A549 (cell line): ENCODE results near the gene LHFPL2. TPM values are rescaled to one million over a fixed set of nuclear protein-coding genes. Genes with fewer than 3 reads are reported as not detected.

Experiments used
- ATAC-seq, 2 experiments: fragments of 200-7000 bp in 1 of 2; fragments of >200 bp in 1 of 2; cut with Nextera tagmentation in 1 of 2; cut with Tn5 transposase in 1 of 2; 3 replicates each; pipeline versions ENCODE4 v1.8.0 to v1.9.1; 2018 to 2020; ENCODE audit warnings: mild to moderate bottlenecking in 1 of 2, moderate library complexity in 1 of 2
- CTCF ChIA-PET: fragments of 300-600 bp; sonication (Branson Sonifier 250); formaldehyde crosslinking; extraction: SDS; loops from one replicate; lab custom pipeline; 2021; ENCODE audit warnings: antibody characterized with exemption, inconsistent platforms; lab: Yijun Ruan, JAX
- POLR2A ChIA-PET: fragments of 350-600 bp; formaldehyde crosslinking; extraction: SDS; loops from one replicate; lab custom pipeline; 2021; ENCODE audit warnings: antibody characterized with exemption, inconsistent platforms; lab: Yijun Ruan, JAX
- DNase-seq, 2 experiments: peaks; one replicate each; pipeline versions ENCODE4 v3.0.0 to v3.0.0-alpha.2; 2011 to 2016; ENCODE audit warnings: low read depth in 1 of 2, low spot score in 1 of 2
- FAIRE-seq: peaks from 2 replicates; lab custom pipeline; 2011; peaks lifted over from hg19 to GRCh38; lab: Jason Lieb, UNC
- H3K27ac ChIP-seq, 2 experiments: fragments of >200 bp; sonication (Bioruptor Twin); formaldehyde crosslinking; 3 replicates each; pipeline ENCODE4 v1.5.1; 2016 to 2017
- H3K4me1 ChIP-seq: fragments of >200 bp; sonication (Bioruptor Twin); formaldehyde crosslinking; 3 replicates; pipeline ENCODE4 v1.6.1; 2016
- H3K4me2 ChIP-seq: fragments of >200 bp; sonication (Bioruptor Twin); formaldehyde crosslinking; 3 replicates; pipeline ENCODE4 v1.6.1; 2016
- H3K4me3 ChIP-seq: fragments of >200 bp; sonication (Bioruptor Twin); formaldehyde crosslinking; 3 replicates; pipeline ENCODE4 v1.5.1; 2016
- H3K9me3 ChIP-seq: fragments of >200 bp; sonication (Bioruptor Twin); formaldehyde crosslinking; 3 replicates; pipeline ENCODE4 v1.6.1; 2016
- BHLHE40 ChIP-seq: IDR thresholded peaks from 2 replicates; pipeline ENCODE4 v1.6.1; 2012; ENCODE audit warnings: low read depth, low read length, inconsistent platforms
- EHF ChIP-seq: fragments of 250-450 bp; sonication (Bioruptor Pico); IDR thresholded peaks from 2 replicates; pipeline ENCODE4 v1.5.0; 2020; ENCODE audit warnings: mild to moderate bottlenecking
- EHMT2 ChIP-seq: fragments of 200-600 bp; sonication (generic); IDR thresholded peaks from 2 replicates; pipeline ENCODE4 v1.6.1; 2016; ENCODE audit warnings: antibody characterized with exemption, low read depth, mild to moderate bottlenecking, moderate library complexity
- ELK1 ChIP-seq: fragments of 150-350 bp; IDR thresholded peaks from 2 replicates; pipeline ENCODE4 v1.6.1; 2014; ENCODE audit warnings: low read depth, mild to moderate bottlenecking, low read length
- FOSL2 ChIP-seq, 2 experiments: fragments of 450-650 bp in 1 of 2; fragments of >200 bp in 1 of 2; sonication (Bioruptor Twin) in 1 of 2; formaldehyde crosslinking; IDR thresholded peaks; 2 replicates each; pipeline versions ENCODE4 v1.5.0 to v1.6.1; 2016 to 2020; ENCODE audit warnings: mild to moderate bottlenecking in 1 of 2, moderate library complexity in 1 of 2
- FOXS1 ChIP-seq: fragments of 250-450 bp; sonication (Bioruptor Pico); IDR thresholded peaks from 2 replicates; pipeline ENCODE4 v1.5.0; 2020; ENCODE audit warnings: mild to moderate bottlenecking, moderate library complexity
- JUN ChIP-seq, 2 experiments: fragments of >200 bp; sonication (Bioruptor Twin); formaldehyde crosslinking; IDR thresholded peaks; 2 replicates in 1 of 2; 3 replicates in 1 of 2; pipeline ENCODE4 v1.6.1; 2016 to 2017
- MAFK ChIP-seq: fragments of 450-650 bp; IDR thresholded peaks from 2 replicates; pipeline ENCODE4 v1.6.1; 2014; ENCODE audit not compliant: partially characterized antibody
- MAZ ChIP-seq: fragments of 150-350 bp; IDR thresholded peaks from 2 replicates; pipeline ENCODE4 v1.6.1; 2014; ENCODE audit warnings: antibody characterized with exemption, low read depth, low read length, borderline replicate concordance
- NR3C1 ChIP-seq: fragments of >200 bp; sonication (Bioruptor Twin); formaldehyde crosslinking; IDR thresholded peaks from 3 replicates; pipeline ENCODE4 v1.6.1; 2017
- POLR2AphosphoS2 ChIP-seq: conservative IDR thresholded peaks from 2 replicates; pipeline ENCODE4 v1.6.1; 2012; ENCODE audit warnings: low read length, improper control_type of control experiment, inconsistent platforms
- RNF2 ChIP-seq: fragments of 200-600 bp; sonication (generic); IDR thresholded peaks from 2 replicates; pipeline ENCODE4 v1.6.1; 2016; ENCODE audit warnings: low read depth, mild to moderate bottlenecking, antibody characterized with exemption, moderate library complexity, borderline replicate concordance
- TFCP2L1 ChIP-seq: fragments of 250-450 bp; sonication (Bioruptor Pico); IDR thresholded peaks from 2 replicates; pipeline ENCODE4 v1.5.0; 2021; ENCODE audit warnings: mild to moderate bottlenecking
- USF2 ChIP-seq: fragments of 450-650 bp; IDR thresholded peaks from 2 replicates; pipeline ENCODE4 v1.6.1; 2014; ENCODE audit warnings: antibody characterized with exemption
- ZNF302 ChIP-seq: fragments of 250-450 bp; sonication (Bioruptor Pico); IDR thresholded peaks from 2 replicates; pipeline ENCODE4 v1.9.0; 2021; ENCODE audit warnings: inconsistent platforms, mild to moderate bottlenecking, moderate library complexity
- WGBS: methylation state at CpG from one replicate; pipeline ENCODE4 v1.1.6; 2017; ENCODE audit errors: missing lambda C conversion rate; 5-methylcytosine and 5-hydroxymethylcytosine counted together
- polyA plus RNA-seq, 4 experiments: library from polyadenylated mRNA; depleted of rRNA in 3 of 4; stranded (reverse); fragments of >200 nt; fragmentation: RNase III in 1 of 4; extraction: RNeasy Plus Mini Kit Qiagen cat#74134 plus additional on column Dnase treatment in 1 of 4; gene quantifications; 2 replicates in 3 of 4; 3 replicates in 1 of 4; pipeline ENCODE4 v1.2.3, GENCODE V29; 2011 to 2017
- TF ChIP-seq, protein P1 (sequence below): fragments of 250-450 bp; sonication (Bioruptor Pico); IDR thresholded peaks from 2 replicates; pipeline ENCODE4 v1.5.0; 2020; ENCODE audit warnings: low read depth, mild to moderate bottlenecking, moderate library complexity
- TF ChIP-seq, protein P2 (sequence below): fragments of 200-600 bp; sonication (generic); IDR thresholded peaks from 2 replicates; pipeline ENCODE4 v1.6.1; 2016; ENCODE audit warnings: antibody characterized with exemption, mild to moderate bottlenecking, moderate library complexity

The LHFPL2 gene
- polyA plus RNA-seq, 2 of the 4 experiments (the other 2 are of a cell fraction), result 24.9 to 41.7 TPM

GRCh38 chr5:78543292-78543691 lies 105.3 kb downstream of the LHFPL2 start (continued):
- no peak for TF ChIP-seq ELK1
- TF ChIP-seq USF2, result no peak
- TF ChIP-seq RNF2, result no peak
- TF ChIP-seq, all 56 proteins: peak for 0

- H3K27ac ChIP-seq, result peak overlapping the region in 1 of 2 experiments; percentile 5; a peak in 2 of 6 replicates
- FAIRE-seq (no peak), DNase-seq (no peak)
- POLR2A ChIA-PET, result no interaction called here
- H3K4me2 ChIP-seq, result no peak overlapping the region
- H3K4me3 ChIP-seq, result no peak overlapping the region
- H3K4me1 ChIP-seq, result peaks cover 14% of the 10 kb centered on the region; the same call in 2 of the 3 replicates
- TF ChIP-seq MAFK, result no peak
- TF ChIP-seq POLR2AphosphoS2, result no peak
- TF ChIP-seq ZNF302 (CRISPR knock-in tag), result no peak
- TF ChIP-seq EHF (CRISPR knock-in tag), result no peak
- TF ChIP-seq FOXS1, result no peak
- TF ChIP-seq NR3C1, result no peak
- TF ChIP-seq JUN (IDR thresholded peaks at IDR 0.05), result no peak
- TF ChIP-seq MAZ, result no peak
- TF ChIP-seq BHLHE40, result no peak
- TF ChIP-seq, protein P1, sequence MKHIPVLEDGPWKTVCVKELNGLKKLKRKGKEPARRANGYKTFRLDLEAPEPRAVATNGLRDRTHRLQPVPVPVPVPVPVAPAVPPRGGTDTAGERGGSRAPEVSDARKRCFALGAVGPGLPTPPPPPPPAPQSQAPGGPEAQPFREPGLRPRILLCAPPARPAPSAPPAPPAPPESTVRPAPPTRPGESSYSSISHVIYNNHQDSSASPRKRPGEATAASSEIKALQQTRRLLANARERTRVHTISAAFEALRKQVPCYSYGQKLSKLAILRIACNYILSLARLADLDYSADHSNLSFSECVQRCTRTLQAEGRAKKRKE (CRISPR knock-in tag), result no peak
- TF ChIP-seq, all 56 proteins: peak for 0
- no peaks in the 10 kb centered on the region for H3K9me3 ChIP-seq
- CTCF ChIA-PET, result interaction anchor here (0.9 to 1.7 kb wide), 4 partner anchors 10 to 423 kb away, joined by 3 to 8 read pairs (median 4); no protein-coding TSS in a partner anchor
- WGBS, result over 99% methylated on average over 6 of the region's 6 CpGs
- ATAC-seq, result no peak
These were observed 106.2 kb downstream of the LHFPL2 start for GRCh38 chr5:78542321-78542840.

GRCh38 chr5:78541086-78541654 lies 107.4 kb downstream of the LHFPL2 start:
- ATAC-seq, result no peak
- WGBS, result 90% methylated on average over 10 of the region's 10 CpGs
- no peak for DNase-seq
- CTCF ChIA-PET, result interaction anchor here (0.9 to 1.7 kb wide), 6 partner anchors 8 to 424 kb away, joined by 3 to 8 read pairs (median 3); no protein-coding TSS in a partner anchor
- TF ChIP-seq FOSL2 (IDR thresholded peaks at IDR 0.05) (no peak), FOSL2 (CRISPR knock-in tag; IDR thresholded peaks at IDR 0.05) (no peak), EHMT2 (no peak), TFCP2L1 (CRISPR knock-in tag) (no peak), MAFK (no peak), RNF2 (no peak)
- TF ChIP-seq, protein P2, sequence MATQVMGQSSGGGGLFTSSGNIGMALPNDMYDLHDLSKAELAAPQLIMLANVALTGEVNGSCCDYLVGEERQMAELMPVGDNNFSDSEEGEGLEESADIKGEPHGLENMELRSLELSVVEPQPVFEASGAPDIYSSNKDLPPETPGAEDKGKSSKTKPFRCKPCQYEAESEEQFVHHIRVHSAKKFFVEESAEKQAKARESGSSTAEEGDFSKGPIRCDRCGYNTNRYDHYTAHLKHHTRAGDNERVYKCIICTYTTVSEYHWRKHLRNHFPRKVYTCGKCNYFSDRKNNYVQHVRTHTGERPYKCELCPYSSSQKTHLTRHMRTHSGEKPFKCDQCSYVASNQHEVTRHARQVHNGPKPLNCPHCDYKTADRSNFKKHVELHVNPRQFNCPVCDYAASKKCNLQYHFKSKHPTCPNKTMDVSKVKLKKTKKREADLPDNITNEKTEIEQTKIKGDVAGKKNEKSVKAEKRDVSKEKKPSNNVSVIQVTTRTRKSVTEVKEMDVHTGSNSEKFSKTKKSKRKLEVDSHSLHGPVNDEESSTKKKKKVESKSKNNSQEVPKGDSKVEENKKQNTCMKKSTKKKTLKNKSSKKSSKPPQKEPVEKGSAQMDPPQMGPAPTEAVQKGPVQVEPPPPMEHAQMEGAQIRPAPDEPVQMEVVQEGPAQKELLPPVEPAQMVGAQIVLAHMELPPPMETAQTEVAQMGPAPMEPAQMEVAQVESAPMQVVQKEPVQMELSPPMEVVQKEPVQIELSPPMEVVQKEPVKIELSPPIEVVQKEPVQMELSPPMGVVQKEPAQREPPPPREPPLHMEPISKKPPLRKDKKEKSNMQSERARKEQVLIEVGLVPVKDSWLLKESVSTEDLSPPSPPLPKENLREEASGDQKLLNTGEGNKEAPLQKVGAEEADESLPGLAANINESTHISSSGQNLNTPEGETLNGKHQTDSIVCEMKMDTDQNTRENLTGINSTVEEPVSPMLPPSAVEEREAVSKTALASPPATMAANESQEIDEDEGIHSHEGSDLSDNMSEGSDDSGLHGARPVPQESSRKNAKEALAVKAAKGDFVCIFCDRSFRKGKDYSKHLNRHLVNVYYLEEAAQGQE, result no peak
- H3K4me2 ChIP-seq, result no peak overlapping the region
- H3K27ac ChIP-seq, result peak overlapping the region in 1 of 2 experiments; percentile 58; a peak in 3 of 6 replicates
- H3K4me1 ChIP-seq, result peaks cover 10% of the 10 kb centered on the region; the same call in 2 of the 3 replicates
- H3K4me3 ChIP-seq, result no peak overlapping the region
- H3K9me3 ChIP-seq, result no peaks in the 10 kb centered on the region
- POLR2A ChIA-PET, result no interaction called here
- no peak for FAIRE-seq
